ENCODE measurements around the gene ASXL1. TPM values are rescaled to one million over a fixed set of nuclear protein-coding genes. Genes with fewer than 3 reads are reported as not detected.
A peak's percentile ranks its signal among the peaks of the same experiment; 100 is the strongest.

The ASXL1 gene
- total RNA-seq, 1 experiment from 2014 or later, result 22.7 TPM

GRCh38 chr20:32470025-32470861 lies 112.1 kb downstream of the ASXL1 start (continued):
- TF ChIP-seq E2F1 (CRISPR knock-in tag; IDR thresholded peaks at IDR 0.05) (no peak), HMGA2 (CRISPR knock-in tag; IDR thresholded peaks at IDR 0.05) (no peak), NR1H2 (CRISPR knock-in tag; IDR thresholded peaks at IDR 0.05) (no peak), RORB (CRISPR knock-in tag; IDR thresholded peaks at IDR 0.05) (no peak), NR2C2 (CRISPR knock-in tag; IDR thresholded peaks at IDR 0.05) (no peak), ERG (CRISPR knock-in tag; IDR thresholded peaks at IDR 0.05) (no peak), ZNF317 (CRISPR knock-in tag; IDR thresholded peaks at IDR 0.05; ENCODE audit: borderline replicate concordance, low read depth) (no peak), SMAD4 (CRISPR knock-in tag; IDR thresholded peaks at IDR 0.05) (no peak), ETV6 (CRISPR knock-in tag; IDR thresholded peaks at IDR 0.05) (0 out of 2 replicates have a peak, but pooled peaks have one; percentile 15), CTCF (IDR thresholded peaks at IDR 0.05) (peak; percentile 51), ZNF532 (CRISPR knock-in tag; IDR thresholded peaks at IDR 0.05; ENCODE audit: borderline replicate concordance) (no peak), ARID4B (CRISPR knock-in tag; IDR thresholded peaks at IDR 0.05; ENCODE audit: borderline replicate concordance) (no peak), ZNF121 (CRISPR knock-in tag; IDR thresholded peaks at IDR 0.05) (peak; percentile 95), E2F5 (CRISPR knock-in tag; IDR thresholded peaks at IDR 0.05) (no peak), ATF1 (CRISPR knock-in tag; IDR thresholded peaks at IDR 0.05) (no peak), ZNF416 (CRISPR knock-in tag; IDR thresholded peaks at IDR 0.05) (no peak), IRF1 (CRISPR knock-in tag; IDR thresholded peaks at IDR 0.05) (0 out of 2 replicates have a peak, but pooled peaks have one; percentile 23), ZNF219 (CRISPR knock-in tag; IDR thresholded peaks at IDR 0.05; ENCODE audit: borderline replicate concordance) (no peak)
